Measurements from ENCODE around the gene DPH7. TPM values are rescaled to one million over a fixed set of nuclear protein-coding genes. Genes with fewer than 3 reads are reported as not detected.
"Not testable (repeated sequence)": the region's sequence is repeated elsewhere in the genome, so short reads cannot be mapped to it uniquely, and the experiment has no call there.

DPH7 gene
- total RNA-seq, 3 donors from 2014 or later = 34.1 to 37.7 (median 35.2) TPM

GRCh38 chr9:137553654-137554053, 25.1 kb downstream of the DPH7 start:
- H3K4me3 Mint-ChIP-seq; H3K27me3 Mint-ChIP-seq (ENCODE audit: low read depth); H3K9me3 Mint-ChIP-seq; ATAC-seq; DNase-seq: not testable (repeated sequence)
- Mint-ChIP-seq H3K36me3 (ENCODE audit: insufficient read depth) (peaks cover 19% of the 10 kb centered on the region), H3K4me1 (ENCODE audit: low read depth) (peaks cover 16% of the 10 kb centered on the region)

DNA sequence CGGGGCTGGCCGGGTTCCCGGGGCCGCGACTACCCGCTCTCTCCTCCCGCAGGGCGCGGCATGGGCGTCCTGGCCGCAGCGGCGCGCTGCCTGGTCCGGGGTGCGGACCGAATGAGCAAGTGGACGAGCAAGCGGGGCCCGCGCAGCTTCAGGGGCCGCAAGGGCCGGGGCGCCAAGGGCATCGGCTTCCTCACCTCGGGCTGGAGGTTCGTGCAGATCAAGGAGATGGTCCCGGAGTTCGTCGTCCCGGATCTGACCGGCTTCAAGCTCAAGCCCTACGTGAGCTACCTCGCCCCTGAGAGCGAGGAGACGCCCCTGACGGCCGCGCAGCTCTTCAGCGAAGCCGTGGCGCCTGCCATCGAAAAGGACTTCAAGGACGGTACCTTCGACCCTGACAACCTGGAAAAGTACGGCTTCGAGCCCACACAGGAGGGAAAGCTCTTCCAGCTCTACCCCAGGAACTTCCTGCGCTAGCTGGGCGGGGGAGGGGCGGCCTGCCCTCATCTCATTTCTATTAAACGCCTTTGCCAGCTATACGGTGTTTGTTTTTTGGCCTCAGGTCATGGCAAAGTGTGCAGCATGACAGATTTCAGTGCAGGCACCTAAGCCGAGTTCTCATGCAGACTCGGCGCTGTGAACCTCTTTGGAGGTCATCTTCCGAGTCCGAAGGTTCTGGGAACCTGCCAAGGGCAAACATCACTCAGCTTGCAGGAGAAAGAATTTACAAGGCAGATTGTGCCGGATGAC, 26.5 kb downstream of the DPH7 start:
- DNase-seq (no peak), ATAC-seq (peak; percentile 27 to 29)
- peak overlapping the region; percentile 87 for H3K4me3 Mint-ChIP-seq
- peaks cover 16% of the 10 kb centered on the region for H3K36me3 Mint-ChIP-seq (ENCODE audit: insufficient read depth)
- H3K4me1 Mint-ChIP-seq (ENCODE audit: low read depth) = peaks cover 17% of the 10 kb centered on the region
- H3K27me3 Mint-ChIP-seq (ENCODE audit: low read depth) = no peaks in the 10 kb centered on the region
- no peaks in the 10 kb centered on the region for H3K9me3 Mint-ChIP-seq

- Mint-ChIP-seq H3K4me1 (ENCODE audit: low read depth) (peaks cover 17% of the 10 kb centered on the region), H3K4me3 (peak within 1 kb of the TSS; percentile 87)
Measured at GRCh38 chr9:137551264-137552021, 27.3 kb downstream of the DPH7 start, which contains the start of gene MRPL41. Gene MRPL41 (plus strand): TSS chr9:137551879. CDS start chr9:137552082, 203 bp downstream.

DNA sequence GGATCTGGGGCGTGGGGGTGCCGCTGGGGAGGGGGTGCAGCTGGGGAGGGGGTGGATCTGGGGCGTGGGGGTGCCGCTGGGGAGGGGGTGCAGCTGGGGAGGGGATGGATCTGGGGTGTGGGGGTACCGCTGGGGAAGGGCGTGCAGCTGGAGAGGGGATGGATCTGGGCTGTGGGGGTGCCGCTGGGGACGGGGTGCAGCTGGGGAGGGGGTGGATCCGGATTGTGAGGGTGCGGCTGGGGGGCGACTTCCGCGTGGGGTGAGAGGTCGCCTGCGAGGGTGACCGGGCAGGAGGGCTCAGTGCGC, 27.8 kb downstream of the DPH7 start:
- not testable (repeated sequence) for DNase-seq, H3K9me3 Mint-ChIP-seq
- ATAC-seq = peak in 1 of 2 donors; percentile 2

More at GRCh38 chr9:137551264-137552021, 27.3 kb downstream of the DPH7 start, which contains the start of gene MRPL41:
- ATAC-seq (peak; percentile 93 to 96), DNase-seq (peak; percentile 77)
- H3K27me3 Mint-ChIP-seq (ENCODE audit: low read depth) = no peaks in the 10 kb centered on the region
- H3K36me3 Mint-ChIP-seq (ENCODE audit: insufficient read depth) = peaks cover 13% of the 10 kb centered on the region
- no peaks in the 10 kb centered on the region for H3K9me3 Mint-ChIP-seq

GRCh38 chr9:137550231-137550621, 28.5 kb downstream of the DPH7 start, which contains the start of gene PNPLA7:
Gene PNPLA7 (minus strand): TSS chr9:137550402. CDS start chr9:137550197, 205 bp downstream.
- Mint-ChIP-seq H3K27me3 (ENCODE audit: low read depth) (no peaks in the 10 kb centered on the region), H3K36me3 (ENCODE audit: insufficient read depth) (peaks cover 9% of the 10 kb centered on the region), H3K4me1 (ENCODE audit: low read depth) (peaks cover 17% of the 10 kb centered on the region), H3K9me3 (no peaks in the 10 kb centered on the region), H3K4me3 (peak within 1 kb of the TSS; percentile 85)
- DNase-seq (peak; percentile 35), ATAC-seq (peak in 1 of 2 donors; percentile 9)

More for the DNA sequence above, 27.8 kb downstream of the DPH7 start:
- H3K4me1 Mint-ChIP-seq (ENCODE audit: low read depth) = peaks cover 17% of the 10 kb centered on the region
- H3K36me3 Mint-ChIP-seq (ENCODE audit: insufficient read depth) = peaks cover 13% of the 10 kb centered on the region
- peak overlapping the region; percentile 65 for H3K4me3 Mint-ChIP-seq
- H3K27me3 Mint-ChIP-seq (ENCODE audit: low read depth) = not testable (repeated sequence)

DNA sequence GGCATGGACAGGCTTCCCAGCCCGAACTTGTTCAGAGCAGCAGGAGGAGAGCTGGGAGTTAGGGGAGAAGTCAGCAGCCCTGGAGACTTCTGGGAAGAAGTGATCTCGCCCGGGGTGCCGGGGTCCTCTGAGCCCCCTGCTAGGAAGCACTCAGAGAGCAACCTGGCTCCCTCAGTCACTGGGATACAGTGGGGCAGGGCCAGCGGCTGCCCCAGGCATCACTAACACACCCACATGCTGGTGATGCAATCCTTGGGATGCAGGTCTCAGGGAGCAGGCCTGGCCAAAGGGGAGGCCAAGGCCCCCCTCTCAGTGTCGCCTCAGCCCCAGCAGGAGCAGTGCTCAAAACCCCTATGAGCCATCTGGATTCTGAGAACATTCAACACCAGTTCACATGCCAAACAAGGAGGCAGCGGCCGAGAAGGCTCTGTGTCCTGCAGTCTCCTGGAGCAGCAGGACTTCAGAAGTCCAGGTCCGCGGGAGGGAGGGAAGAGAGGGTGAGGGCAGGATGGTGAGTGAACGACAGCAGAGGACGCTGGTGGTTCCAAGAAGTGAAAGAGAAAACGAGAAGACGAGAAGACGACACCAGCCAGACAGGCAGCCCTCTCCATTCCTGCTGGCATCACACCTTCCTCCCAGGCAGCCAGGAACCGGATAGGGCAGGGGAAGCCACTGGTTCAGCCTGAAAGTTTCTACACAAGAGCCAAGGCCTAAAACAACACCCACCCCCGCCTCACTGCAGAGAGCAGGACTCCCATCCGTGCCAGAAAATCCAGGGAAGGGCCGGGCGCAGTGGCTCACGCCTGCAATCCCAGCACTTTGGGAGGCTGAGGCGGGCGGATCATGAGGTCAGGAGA, 30.8 kb downstream of the DPH7 start:
- no peak overlapping the region for H3K4me3 Mint-ChIP-seq

GRCh38 chr9:137545123-137545522, 33.6 kb downstream of the DPH7 start:
- ATAC-seq = no peak
- Mint-ChIP-seq H3K4me3 (no peak overlapping the region), H3K27me3 (ENCODE audit: low read depth) (no peaks in the 10 kb centered on the region), H3K36me3 (ENCODE audit: insufficient read depth) (no peaks in the 10 kb centered on the region), H3K4me1 (ENCODE audit: low read depth) (peaks cover 11% of the 10 kb centered on the region), H3K9me3 (no peaks in the 10 kb centered on the region)
- DNase-seq = no peak

More for the DNA sequence above, 30.8 kb downstream of the DPH7 start:
- Mint-ChIP-seq H3K36me3 (ENCODE audit: insufficient read depth) (peaks cover 3% of the 10 kb centered on the region), H3K27me3 (ENCODE audit: low read depth) (no peaks in the 10 kb centered on the region), H3K9me3 (no peaks in the 10 kb centered on the region), H3K4me1 (ENCODE audit: low read depth) (peaks cover 17% of the 10 kb centered on the region)
- DNase-seq (no peak), ATAC-seq (no peak)

DNA sequence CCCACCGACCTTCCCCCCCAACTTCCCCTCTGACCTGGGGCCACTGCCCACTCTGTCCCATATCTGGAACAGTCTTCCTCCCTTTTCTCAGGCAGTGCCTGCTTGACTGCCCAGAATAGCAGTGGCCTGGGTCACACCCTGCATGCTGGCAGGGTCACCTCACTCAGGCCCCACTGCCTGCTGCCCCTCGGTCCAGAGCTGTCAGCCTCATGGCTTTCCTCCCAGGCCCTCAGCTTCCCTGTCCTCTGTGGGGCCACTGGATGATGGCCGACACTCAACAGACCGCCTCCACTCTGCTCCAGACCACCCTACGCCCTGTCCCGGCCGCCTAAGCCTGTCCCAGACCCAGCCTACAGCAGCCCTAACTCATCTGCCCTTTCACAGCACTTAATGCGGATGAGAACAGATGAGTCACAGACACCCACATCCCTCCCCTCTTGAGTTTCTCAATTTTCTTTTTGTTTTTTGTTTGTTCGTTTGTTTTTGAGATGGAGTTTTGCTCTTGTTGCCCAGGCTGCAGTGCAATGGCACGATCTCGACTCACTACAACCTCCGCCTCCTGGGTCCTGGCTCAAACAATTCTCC, 34.5 kb downstream of the DPH7 start:
- H3K4me3 Mint-ChIP-seq = no peak overlapping the region
- no peak for ATAC-seq
- no peaks in the 10 kb centered on the region for H3K27me3 Mint-ChIP-seq (ENCODE audit: low read depth)

GRCh38 chr9:137543237-137543963, 35.3 kb downstream of the DPH7 start:
- no peaks in the 10 kb centered on the region for H3K36me3 Mint-ChIP-seq (ENCODE audit: insufficient read depth)
- H3K4me3 Mint-ChIP-seq = no peak overlapping the region
- ATAC-seq = no peak
- no peaks in the 10 kb centered on the region for H3K9me3 Mint-ChIP-seq
- H3K27me3 Mint-ChIP-seq (ENCODE audit: low read depth) = no peaks in the 10 kb centered on the region
- DNase-seq = no peak
- peaks cover 1% of the 10 kb centered on the region for H3K4me1 Mint-ChIP-seq (ENCODE audit: low read depth)

More for the DNA sequence above, 34.5 kb downstream of the DPH7 start:
- Mint-ChIP-seq H3K4me1 (ENCODE audit: low read depth) (peaks cover 5% of the 10 kb centered on the region), H3K36me3 (ENCODE audit: insufficient read depth) (no peaks in the 10 kb centered on the region), H3K9me3 (no peaks in the 10 kb centered on the region)
- no peak for DNase-seq

GRCh38 chr9:137542486-137542885, 36.2 kb downstream of the DPH7 start:
- Mint-ChIP-seq H3K9me3 (no peaks in the 10 kb centered on the region), H3K27me3 (ENCODE audit: low read depth) (no peaks in the 10 kb centered on the region), H3K4me1 (ENCODE audit: low read depth) (peaks cover 1% of the 10 kb centered on the region), H3K36me3 (ENCODE audit: insufficient read depth) (no peaks in the 10 kb centered on the region), H3K4me3 (no peak overlapping the region)
- no peak for ATAC-seq
- no peak for DNase-seq

- Mint-ChIP-seq H3K27me3 (ENCODE audit: low read depth) (no peaks in the 10 kb centered on the region), H3K36me3 (ENCODE audit: insufficient read depth) (peaks cover 4% of the 10 kb centered on the region), H3K4me1 (ENCODE audit: low read depth) (peaks cover 13% of the 10 kb centered on the region), H3K4me3 (no peak overlapping the region), H3K9me3 (peaks cover 5% of the 10 kb centered on the region)
- no peak for ATAC-seq
- DNase-seq = no peak
Measured at GRCh38 chr9:137540536-137540935, 38.2 kb downstream of the DPH7 start.

DNA sequence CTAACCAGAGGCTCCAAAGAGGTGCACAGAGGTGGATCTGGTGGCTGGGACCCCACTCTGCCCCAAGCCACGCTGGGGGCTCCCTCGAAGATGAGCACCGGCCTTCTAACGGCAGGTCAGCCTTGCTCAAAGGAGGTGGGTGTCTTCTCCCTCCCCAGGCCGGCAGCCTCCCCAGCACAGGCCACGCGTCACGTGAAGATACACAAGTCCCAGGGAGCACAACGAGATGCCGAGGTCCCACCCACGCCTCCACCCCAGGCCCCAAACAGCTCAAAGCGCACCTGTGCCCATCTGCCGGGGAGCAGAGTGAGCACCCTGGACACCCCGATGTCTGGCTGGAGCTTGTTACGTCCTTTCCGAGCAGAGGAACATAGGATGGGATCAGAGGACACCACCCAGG, 40.7 kb downstream of the DPH7 start:
- H3K4me1 Mint-ChIP-seq (ENCODE audit: low read depth) = peaks cover 22% of the 10 kb centered on the region
- peaks cover 5% of the 10 kb centered on the region for H3K9me3 Mint-ChIP-seq
- H3K4me3 Mint-ChIP-seq = no peak overlapping the region
- ATAC-seq (no peak), DNase-seq (no peak)
- H3K27me3 Mint-ChIP-seq (ENCODE audit: low read depth) = no peaks in the 10 kb centered on the region
- H3K36me3 Mint-ChIP-seq (ENCODE audit: insufficient read depth) = peaks cover 4% of the 10 kb centered on the region

DNA sequence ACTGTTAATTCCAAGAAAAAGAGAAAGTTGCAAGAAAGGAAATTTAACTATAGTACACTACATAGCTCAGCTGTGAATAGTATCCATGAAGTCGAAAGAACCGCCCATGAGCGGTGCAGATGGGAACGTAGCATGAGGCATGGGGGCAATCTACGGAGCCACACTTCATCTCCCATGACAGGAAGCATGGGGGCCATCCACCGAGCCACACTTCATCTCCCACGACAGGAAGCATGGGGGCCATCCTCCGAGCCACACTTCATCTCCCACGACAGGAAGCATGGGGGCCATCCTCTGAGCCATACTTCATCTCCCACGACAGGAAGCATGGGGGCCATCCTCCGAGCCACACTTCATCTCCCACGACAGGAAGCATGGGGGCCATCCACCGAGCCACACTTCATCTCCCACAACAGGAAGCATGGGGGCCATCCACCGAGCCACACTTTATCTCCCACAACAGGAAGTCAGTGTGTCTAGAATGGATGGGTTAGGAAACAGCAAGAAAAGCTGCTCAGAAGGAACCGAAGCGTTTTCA, 42.1 kb downstream of the DPH7 start:
- H3K27me3 Mint-ChIP-seq (ENCODE audit: low read depth); H3K36me3 Mint-ChIP-seq (ENCODE audit: insufficient read depth); DNase-seq; ATAC-seq; H3K4me3 Mint-ChIP-seq; H3K9me3 Mint-ChIP-seq: not testable (repeated sequence)
- H3K4me1 Mint-ChIP-seq (ENCODE audit: low read depth) = peaks cover 22% of the 10 kb centered on the region
